Measurements from ENCODE around the gene IL27RA.
A peak's percentile ranks its signal among the peaks of the same experiment; 100 is the strongest.

IL27RA gene

DNA sequence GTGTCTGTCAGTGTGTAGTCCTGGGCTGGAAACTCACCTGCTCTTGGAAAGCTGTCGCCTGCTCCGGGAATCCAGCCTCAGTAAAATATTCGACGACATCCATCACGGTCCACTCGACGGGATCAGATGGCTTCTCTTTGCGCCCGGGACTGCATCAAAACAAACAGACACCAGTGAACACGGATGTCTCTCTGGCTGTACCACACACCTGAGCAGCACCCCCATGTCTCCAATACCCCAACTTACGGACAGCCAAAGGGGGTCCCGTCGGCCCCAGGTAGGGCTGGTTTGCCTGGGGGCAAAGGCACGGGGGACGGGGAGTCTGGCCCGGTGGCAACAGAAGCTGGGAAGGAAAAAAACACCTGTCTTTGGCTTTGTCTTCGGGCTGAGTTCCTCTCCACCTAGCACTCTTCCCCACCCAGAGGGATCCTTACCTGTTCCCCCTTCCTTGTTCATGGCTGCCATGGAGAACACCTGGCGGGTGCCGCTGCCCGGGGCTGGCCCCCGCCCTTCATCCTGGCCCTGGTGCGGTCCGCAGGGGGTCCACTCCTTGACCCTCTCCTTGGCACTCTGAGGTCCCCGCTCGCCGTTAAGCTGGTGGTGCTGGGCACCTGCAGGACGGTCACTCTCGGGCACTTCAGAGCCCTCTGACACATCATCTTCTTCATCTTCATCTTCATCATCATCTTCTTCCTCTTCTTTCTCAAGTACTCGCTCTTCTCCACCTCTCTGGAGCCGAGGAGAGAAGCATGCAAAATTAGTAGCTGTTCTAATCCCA, 57.3 kb downstream of the IL27RA start:
- DNase-seq (ENCODE audit: low read depth): no peak
- TF ChIP-seq, protein P1, sequence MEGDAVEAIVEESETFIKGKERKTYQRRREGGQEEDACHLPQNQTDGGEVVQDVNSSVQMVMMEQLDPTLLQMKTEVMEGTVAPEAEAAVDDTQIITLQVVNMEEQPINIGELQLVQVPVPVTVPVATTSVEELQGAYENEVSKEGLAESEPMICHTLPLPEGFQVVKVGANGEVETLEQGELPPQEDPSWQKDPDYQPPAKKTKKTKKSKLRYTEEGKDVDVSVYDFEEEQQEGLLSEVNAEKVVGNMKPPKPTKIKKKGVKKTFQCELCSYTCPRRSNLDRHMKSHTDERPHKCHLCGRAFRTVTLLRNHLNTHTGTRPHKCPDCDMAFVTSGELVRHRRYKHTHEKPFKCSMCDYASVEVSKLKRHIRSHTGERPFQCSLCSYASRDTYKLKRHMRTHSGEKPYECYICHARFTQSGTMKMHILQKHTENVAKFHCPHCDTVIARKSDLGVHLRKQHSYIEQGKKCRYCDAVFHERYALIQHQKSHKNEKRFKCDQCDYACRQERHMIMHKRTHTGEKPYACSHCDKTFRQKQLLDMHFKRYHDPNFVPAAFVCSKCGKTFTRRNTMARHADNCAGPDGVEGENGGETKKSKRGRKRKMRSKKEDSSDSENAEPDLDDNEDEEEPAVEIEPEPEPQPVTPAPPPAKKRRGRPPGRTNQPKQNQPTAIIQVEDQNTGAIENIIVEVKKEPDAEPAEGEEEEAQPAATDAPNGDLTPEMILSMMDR (IDR thresholded peaks at IDR 0.05; ENCODE audit: control insufficient read depth, insufficient read depth, low read depth, low read length, missing control alignments): no peak
- peak overlapping the region; percentile 34 for H3K4me3 ChIP-seq (ENCODE audit: control insufficient read depth, low read depth, low read length)

DNA sequence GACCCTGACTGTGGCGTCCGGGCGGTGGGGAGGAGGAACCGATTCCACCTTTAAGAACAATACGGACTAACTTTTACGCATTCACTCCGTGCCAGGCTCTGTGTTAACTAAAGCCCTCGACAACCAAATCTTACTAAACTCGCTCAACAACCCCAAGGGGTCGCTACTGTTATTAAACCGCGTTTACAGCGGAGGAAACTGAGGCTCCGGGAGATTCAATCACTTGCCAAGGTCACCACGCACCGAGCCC, 57.8 kb downstream of the IL27RA start:
- TF ChIP-seq, protein P1 (IDR thresholded peaks at IDR 0.05; ENCODE audit: control insufficient read depth, insufficient read depth, low read depth, low read length, missing control alignments): peak; percentile 9
- peak overlapping the region; percentile 34 for H3K4me3 ChIP-seq (ENCODE audit: control insufficient read depth, low read depth, low read length)
- no peak for DNase-seq (ENCODE audit: low read depth)

DNA sequence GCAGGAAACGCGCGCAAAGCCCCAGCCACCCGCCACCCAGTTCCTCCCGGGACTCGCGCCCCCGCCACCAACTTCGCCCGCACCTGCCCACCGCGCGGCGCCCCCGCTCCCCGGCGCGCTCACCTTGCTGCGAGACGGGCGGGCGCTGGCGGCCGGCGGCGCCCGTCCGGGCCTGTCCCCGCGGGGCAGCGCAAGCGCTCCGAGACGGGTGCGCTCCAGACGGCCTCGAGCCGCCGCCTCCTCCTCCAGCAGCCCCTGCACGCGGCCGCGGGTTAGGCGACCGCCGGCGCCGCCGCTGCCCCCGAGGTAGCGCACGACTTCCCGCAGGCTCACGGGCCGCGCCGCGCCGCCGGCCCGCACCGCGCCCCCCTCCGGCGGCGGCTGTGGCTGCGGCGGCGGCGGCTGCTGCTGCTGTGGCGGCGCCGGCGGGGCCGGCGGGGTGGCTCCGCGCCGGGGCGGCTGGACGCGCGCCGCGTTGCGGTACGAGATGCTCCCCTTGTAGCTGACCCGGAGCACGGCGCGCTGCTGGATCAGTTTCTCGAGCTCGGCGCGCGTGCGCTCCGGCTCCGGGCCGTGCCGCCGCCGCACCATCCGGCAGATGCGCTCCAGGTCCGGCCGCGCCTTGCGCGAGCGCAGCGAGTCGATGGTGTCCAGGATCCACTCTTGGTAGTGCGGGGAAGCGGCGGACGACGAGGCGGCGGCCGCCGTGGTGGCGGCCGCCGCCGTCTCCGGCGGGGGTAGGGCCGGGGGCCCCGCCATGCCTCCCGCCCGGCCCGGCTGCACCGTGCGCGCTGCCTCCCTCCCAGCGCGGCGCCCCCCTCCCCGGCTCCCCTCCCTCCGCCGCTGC, 58.3 kb downstream of the IL27RA start:
- DNase-seq (ENCODE audit: low read depth): no peak
- TF ChIP-seq, protein P1 (IDR thresholded peaks at IDR 0.05; ENCODE audit: control insufficient read depth, insufficient read depth, low read depth, low read length, missing control alignments): no peak
- H3K4me3 ChIP-seq (ENCODE audit: control insufficient read depth, low read depth, low read length): peak overlapping the region; percentile 78

DNA sequence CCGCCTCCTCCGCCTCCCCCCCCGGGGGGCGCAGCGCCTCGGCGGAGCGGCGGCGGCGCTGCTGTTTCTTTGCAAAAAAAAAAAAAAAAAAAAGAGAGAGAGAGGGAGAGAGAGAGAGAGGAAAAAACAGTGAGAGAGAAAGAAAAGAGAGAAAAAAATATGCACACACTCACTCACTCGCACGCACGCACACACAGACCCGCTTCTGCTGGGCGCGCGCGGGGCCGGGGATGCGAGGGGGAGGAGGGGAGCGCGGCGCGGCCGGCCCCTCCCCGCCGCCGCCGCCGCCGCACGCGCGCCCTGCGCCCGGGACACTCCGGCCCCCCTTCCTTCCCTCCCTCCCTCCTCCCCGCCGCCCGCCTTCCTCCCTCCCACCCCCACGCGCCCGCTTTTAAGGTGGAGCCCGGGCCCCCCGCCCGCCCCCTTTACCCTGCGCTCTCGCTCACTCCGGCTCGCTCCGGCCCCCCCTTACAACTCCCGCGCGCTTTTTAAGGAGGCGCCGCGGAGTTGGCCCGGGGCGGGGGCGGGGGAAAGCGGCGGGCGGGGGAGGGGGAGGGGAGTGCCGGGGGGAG, 59.0 kb downstream of the IL27RA start, which contains the start of gene SAMD1:
SAMD1 (minus strand) TSS at position 243 of the 572 bp plus-strand sequence.
- peak; percentile 45 for DNase-seq (ENCODE audit: low read depth)
- peak within 1 kb of the TSS; percentile 78 for H3K4me3 ChIP-seq (ENCODE audit: control insufficient read depth, low read depth, low read length)
- TF ChIP-seq, protein P1 (IDR thresholded peaks at IDR 0.05; ENCODE audit: control insufficient read depth, insufficient read depth, low read depth, low read length, missing control alignments): no peak

DNA sequence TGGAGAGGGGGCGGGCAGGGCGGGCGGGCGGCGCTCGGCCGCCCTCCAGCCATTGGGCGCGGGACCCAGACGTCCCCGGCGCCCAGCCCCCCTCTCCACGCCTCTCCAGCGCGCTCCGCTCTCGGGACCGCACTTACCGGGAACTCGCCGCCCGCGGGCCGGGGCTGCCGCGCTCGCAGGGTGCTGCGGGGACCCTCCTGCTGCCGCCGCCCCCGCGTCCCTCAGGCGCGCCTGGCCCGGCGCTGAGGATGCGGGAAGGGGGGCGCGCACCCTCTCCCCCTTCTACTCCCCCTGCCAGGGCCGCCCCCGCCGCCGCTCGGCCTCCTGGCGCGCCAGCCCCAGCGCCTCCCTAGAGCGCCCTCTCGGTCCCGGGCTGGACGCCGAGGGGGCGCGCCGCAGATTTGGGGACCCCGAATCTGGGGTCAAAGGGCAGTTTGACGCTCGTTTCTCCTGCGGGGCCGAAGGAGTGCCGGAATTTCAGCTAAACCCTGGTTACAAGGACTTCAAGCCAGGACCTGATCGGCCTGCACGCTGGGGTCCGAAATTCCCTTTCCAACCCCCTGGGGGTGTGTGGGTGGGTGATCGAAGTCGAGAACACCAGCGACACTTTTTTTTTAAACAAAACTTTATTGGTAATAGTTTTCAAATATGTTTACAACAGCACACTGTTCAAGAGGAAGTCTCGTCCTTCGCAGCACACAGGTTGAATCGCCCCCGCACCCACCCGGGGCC, 59.7 kb downstream of the IL27RA start:
- H3K4me3 ChIP-seq (ENCODE audit: control insufficient read depth, low read depth, low read length): peak overlapping the region; percentile 78
- TF ChIP-seq, protein P1 (IDR thresholded peaks at IDR 0.05; ENCODE audit: control insufficient read depth, insufficient read depth, low read depth, low read length, missing control alignments): peak; percentile 6
- DNase-seq (ENCODE audit: low read depth): no peak

DNA sequence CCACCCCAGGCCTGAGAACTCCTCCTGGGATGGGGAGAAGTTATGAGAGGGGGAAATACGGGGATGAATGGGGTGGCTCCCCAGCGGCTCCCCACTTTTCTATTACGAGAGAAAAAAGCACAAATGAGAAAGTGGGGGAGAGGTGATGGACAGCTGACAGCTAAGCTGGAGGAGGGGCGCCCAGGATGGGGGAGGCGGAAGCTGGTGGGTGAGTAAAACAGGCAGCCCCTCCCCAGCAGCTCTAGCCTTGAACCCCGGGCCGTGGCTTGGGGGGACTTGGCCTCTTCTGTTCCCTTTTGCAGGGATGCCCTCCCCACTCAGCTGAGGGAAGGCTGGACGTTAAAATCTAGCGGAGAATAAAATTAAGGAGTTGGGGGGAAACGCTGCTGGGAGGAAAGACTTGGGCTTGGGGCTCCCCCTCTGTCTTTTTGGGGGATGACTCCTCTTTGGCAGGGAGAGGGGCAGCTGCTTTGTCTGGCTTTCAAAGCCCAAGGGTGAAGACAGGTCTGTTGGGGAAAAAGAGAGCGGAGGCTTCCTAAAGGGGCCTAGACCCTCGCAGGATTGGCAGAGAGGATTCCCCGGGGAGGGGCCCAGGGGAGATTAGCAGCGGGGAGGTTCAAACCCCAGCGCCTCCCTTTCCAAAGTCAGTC, 60.4 kb downstream of the IL27RA start:
- TF ChIP-seq, protein P1 (IDR thresholded peaks at IDR 0.05; ENCODE audit: control insufficient read depth, insufficient read depth, low read depth, low read length, missing control alignments): no peak
- peak overlapping the region; percentile 78 for H3K4me3 ChIP-seq (ENCODE audit: control insufficient read depth, low read depth, low read length)
- DNase-seq (ENCODE audit: low read depth): no peak

Data from AG09309 (cell line).